B cell (primary cell): ENCODE measurements around the gene KLC4. TPM values are rescaled to one million over a fixed set of nuclear protein-coding genes. Genes with fewer than 3 reads are reported as not detected.

Source experiments
- ATAC-seq: fragments of 200-7000 bp; cut with Tn5 transposase; one replicate; pipeline ENCODE4 v1.10.0; 2021; ENCODE audit warnings: low read depth, mild to moderate bottlenecking, moderate number of reproducible peaks, moderate library complexity
- CTCF ChIA-PET: fragments of 350-600 bp; sonication (Branson Sonifier 250); formaldehyde crosslinking; loops from one replicate; lab custom pipeline; 2021; ENCODE audit warnings: antibody characterized with exemption, inconsistent platforms; lab: Charles Lee
- POLR2A ChIA-PET: fragments of 350-600 bp; sonication (Branson Sonifier 250); formaldehyde crosslinking; loops from one replicate; lab custom pipeline; 2021; ENCODE audit warnings: antibody characterized with exemption; lab: Charles Lee
- DNase-seq: peaks from one replicate; pipeline ENCODE4 v3.0.0; 2013
- H2AFZ ChIP-seq: 2 replicates; pipeline ENCODE4 v1.6.1; 2012; ENCODE audit warnings: mild to moderate bottlenecking, low read depth, low read length; ENCODE audit not compliant: insufficient read depth, poor library complexity, severe bottlenecking
- H3K27ac ChIP-seq, 2 donors: 1 replicate in 1 of 2; 2 replicates in 1 of 2; pipeline ENCODE4 v1.5.1; 2012 to 2013; ENCODE audit warnings: low read length in 2 of 2, mild to moderate bottlenecking in 2 of 2, moderate library complexity in 1 of 2
- H3K27me3 ChIP-seq, 4 experiments: fragments of 200-600 bp in 1 of 4; sonication (generic) in 1 of 4; replicated peaks in 1 of 4; 1 replicate in 2 of 4; 2 replicates in 2 of 4; pipeline versions ENCODE4 v1.6.1 to v1.7.0; 2013 to 2016; ENCODE audit warnings: low read length in 3 of 4, mild to moderate bottlenecking in 2 of 4, mixed read lengths in 1 of 4, moderate library complexity in 1 of 4; ENCODE audit not compliant: insufficient read depth in 4 of 4, control insufficient read depth in 3 of 4; ENCODE audit errors: control extremely low read depth in 1 of 4
- H3K36me3 ChIP-seq, 2 experiments: replicated peaks in 1 of 2; 1 replicate in 1 of 2; 2 replicates in 1 of 2; pipeline versions ENCODE4 v1.6.1 to v1.7.1; 2013; ENCODE audit warnings: low read length in 1 of 2; ENCODE audit not compliant: insufficient read depth in 2 of 2, control insufficient read depth in 1 of 2; ENCODE audit errors: control extremely low read depth in 1 of 2, extremely low read depth in 1 of 2
- H3K4me1 ChIP-seq, 2 donors: fragments of 200-600 bp in 1 of 2; sonication (generic) in 1 of 2; 1 replicate in 1 of 2; 2 replicates in 1 of 2; pipeline versions ENCODE4 v1.5.1 to v1.6.1; 2013 to 2017; ENCODE audit warnings: low read length in 2 of 2; ENCODE audit not compliant: control insufficient read depth in 2 of 2, insufficient read depth in 2 of 2
- H3K4me2 ChIP-seq: replicated peaks from 2 replicates; pipeline ENCODE3; 2012; ENCODE audit warnings: mild to moderate bottlenecking, low read depth, low read length; ENCODE audit not compliant: poor library complexity, severe bottlenecking
- H3K4me3 ChIP-seq, 5 experiments: fragments of 200-600 bp in 1 of 5; sonication (generic) in 1 of 5; 1 replicate in 3 of 5; 2 replicates in 2 of 5; pipeline versions ENCODE4 v1.5.1 to v1.7.0; 2011 to 2016; ENCODE audit warnings: low read length in 4 of 5, mild to moderate bottlenecking in 4 of 5, low read depth in 2 of 5, control low read depth in 1 of 5, moderate library complexity in 1 of 5; ENCODE audit not compliant: insufficient read depth in 1 of 5; ENCODE audit errors: control extremely low read depth in 1 of 5, extremely low read depth in 1 of 5
- H3K79me2 ChIP-seq: fragments of 200-600 bp; sonication (generic); one replicate; pipeline ENCODE4 v1.6.0; 2016; ENCODE audit warnings: low read length; ENCODE audit not compliant: control insufficient read depth, insufficient read depth
- H3K9ac ChIP-seq: fragments of 200-600 bp; sonication (generic); 2 replicates; pipeline ENCODE4 v1.6.1; 2017; ENCODE audit warnings: mild to moderate bottlenecking, low read length, moderate library complexity
- H3K9me3 ChIP-seq, 3 donors: one replicate each; pipeline versions ENCODE4 v1.6.1 to v1.7.1; 2013; ENCODE audit warnings: low read length in 2 of 3; ENCODE audit not compliant: control insufficient read depth in 2 of 3, insufficient read depth in 1 of 3; ENCODE audit errors: control extremely low read depth in 1 of 3
- H4K20me1 ChIP-seq: 2 replicates; pipeline ENCODE4 v1.6.0; 2012; ENCODE audit warnings: mild to moderate bottlenecking, low read length; ENCODE audit not compliant: insufficient read depth, control insufficient read depth, poor library complexity, severe bottlenecking
- H3K27ac Mint-ChIP-seq: one replicate; pipeline ENCODE4 v1.8.0; 2021; ENCODE audit warnings: mixed read lengths
- H3K27me3 Mint-ChIP-seq: one replicate; pipeline ENCODE4 v1.8.0; 2021; ENCODE audit warnings: mixed read lengths
- H3K4me1 Mint-ChIP-seq: one replicate; pipeline ENCODE4 v1.8.0; 2021; ENCODE audit warnings: mixed read lengths
- H3K4me3 Mint-ChIP-seq: one replicate; pipeline ENCODE4 v1.8.0; 2021; ENCODE audit warnings: mixed read lengths
- H3K9me3 Mint-ChIP-seq: one replicate; pipeline ENCODE4 v1.8.0; 2022; ENCODE audit warnings: mixed read lengths; ENCODE audit not compliant: insufficient read depth
- CTCF ChIP-seq: fragments of 200-600 bp; IDR thresholded peaks from one replicate; pipeline ENCODE4 v1.8.0; 2022; ENCODE audit warnings: antibody characterized with exemption, mild to moderate bottlenecking
- EZH2 ChIP-seq: IDR thresholded peaks from 2 replicates; pipeline ENCODE4 v1.6.1; 2012; ENCODE audit warnings: borderline replicate concordance, low read depth, mild to moderate bottlenecking, moderate library complexity, low read length; ENCODE audit not compliant: insufficient read depth, poor library complexity, severe bottlenecking
- WGBS: methylation state at CpG from one replicate; pipeline ENCODE4 v1.1.5; 2013; ENCODE audit warnings: missing lambda C conversion rate; ENCODE audit not compliant: insufficient coverage; 5-methylcytosine and 5-hydroxymethylcytosine counted together
- intact Hi-C: fragments of 100-400 bp; cut with micrococcal nuclease; formaldehyde crosslinking; loops from one replicate; pipeline ENCODE4 v1.10.0; 2022
- polyA plus RNA-seq: library from polyadenylated mRNA; depleted of rRNA; stranded (reverse); fragments of >200 nt; gene quantifications from 2 replicates; pipeline ENCODE4 v1.2.3, GENCODE V29; 2012
- total RNA-seq, 2 donors: library from RNA; stranded (reverse); fragments of 120-200 nt in 1 of 2; gene quantifications; 1 replicate in 1 of 2; 2 replicates in 1 of 2; pipeline versions ENCODE4 v1.2.3 to v1.2.4, GENCODE V29; 2013 to 2022

KLC4 gene
- total and polyA plus RNA-seq, 2 donors (not counting 1 experiment from before 2014, with no cell fraction given), result 30.6 to 52.7 TPM

- DNase-seq, result no peak
- H3K4me1 Mint-ChIP-seq, result peaks cover 45% of the 10 kb centered on the region
- peak overlapping the region; percentile 99 for H3K4me3 Mint-ChIP-seq
- Histone ChIP-seq H3K27me3 (no peaks in the 10 kb centered on the region), H3K4me3 (peak overlapping the region; percentile 76 to 96 (median 89)), H3K27ac (peak overlapping the region in 1 of 2 donors; percentile 86), H4K20me1 (peaks cover 11% of the 10 kb centered on the region), H2AFZ (peak overlapping the region; percentile 89), H3K9ac (peak overlapping the region; percentile 79), H3K79me2 (peaks cover 33% of the 10 kb centered on the region), H3K4me1 (peaks cover 22 to 30% of the 10 kb centered on the region in 2 donors), H3K9me3 (no peaks in the 10 kb centered on the region), H3K36me3 (peaks cover 0 to 15% of the 10 kb centered on the region in 2 experiments), H3K4me2 (peak overlapping the region; percentile 87)
- ChIA-PET POLR2A (interaction anchor here (1.3 kb wide), 1 partner anchor 129 kb away, joined by 11 read pairs; the partner anchor contains the start of gene CNPY3), CTCF (no interaction called here)
- H3K27ac Mint-ChIP-seq, result peak overlapping the region; percentile 100
- no CpG with 5 or more reads among the region's 1 CpG for WGBS
- no peaks in the 10 kb centered on the region for H3K27me3 Mint-ChIP-seq
- H3K9me3 Mint-ChIP-seq, result no peaks in the 10 kb centered on the region
- ATAC-seq, result no peak
- intact Hi-C loops, result loop anchor here (2.0 to 10.0 kb wide), 3 partner anchors 80 to 1138 kb away; partner anchors contain the start of genes BYSL, MED20 and PEX6
- TF ChIP-seq EZH2 (no peak), CTCF (no peak)
These were observed 900 bp upstream of the KLC4 start for GRCh38 chr6:43058531-43058930.

- H3K4me1 ChIP-seq, result peaks cover 16 to 22% of the 10 kb centered on the region in 2 donors
- WGBS, result 17% methylated on average over 10 of the region's 15 CpGs
- no peaks in the 10 kb centered on the region for H3K27me3 Mint-ChIP-seq
- peak overlapping the region; percentile 89 for H2AFZ ChIP-seq
- no peak for TF ChIP-seq CTCF
- no peak for TF ChIP-seq EZH2
- H3K4me3 Mint-ChIP-seq, result peak overlapping the region; percentile 99
- peaks cover 37% of the 10 kb centered on the region for H3K4me1 Mint-ChIP-seq
- H3K27ac ChIP-seq, result peak overlapping the region; percentile 76 to 86
- POLR2A ChIA-PET, result interaction anchor here (1.1 kb wide), 1 partner anchor 46 kb away, joined by 9 read pairs; the partner anchor contains the start of genes KLHDC3 and MEA1
- DNase-seq (no peak), ATAC-seq (no peak)
- peak overlapping the region; percentile 79 for H3K9ac ChIP-seq
- peaks cover 11% of the 10 kb centered on the region for H4K20me1 ChIP-seq
- H3K4me2 ChIP-seq, result peak overlapping the region; percentile 87
- peaks cover 0 to 18% of the 10 kb centered on the region in 2 experiments for H3K36me3 ChIP-seq
- intact Hi-C loops, result no loop called here
- H3K9me3 ChIP-seq, result no peaks in the 10 kb centered on the region
- H3K27me3 ChIP-seq, result no peaks in the 10 kb centered on the region
- H3K79me2 ChIP-seq, result peaks cover 33% of the 10 kb centered on the region
- peak overlapping the region; percentile 100 for H3K27ac Mint-ChIP-seq
- no peaks in the 10 kb centered on the region for H3K9me3 Mint-ChIP-seq
- CTCF ChIA-PET, result interaction anchor here (0.7 to 1.2 kb wide), 3 partner anchors 39 to 1013 kb away, joined by 3 read pairs; partner anchors contain the start of gene RRP36
- H3K4me3 ChIP-seq, result peak overlapping the region; percentile 76 to 96 (median 89)
These were observed 763 bp downstream of the KLC4 start for GRCh38 chr6:43060034-43060754.
